HG02970 (cell line): ENCODE data around the gene ARHGEF18.
A peak's percentile ranks its signal among the peaks of the same experiment; 100 is the strongest.

Experiments used
- ATAC-seq: cut with Tn5 transposase; IDR thresholded peaks from one replicate; pipeline ENCODE4 v1.9.1; 2021; ENCODE audit warnings: mild to moderate bottlenecking, moderate library complexity, moderate number of reproducible peaks; ENCODE audit not compliant: unreplicated experiment, low FRiP score

The ARHGEF18 gene

DNA sequence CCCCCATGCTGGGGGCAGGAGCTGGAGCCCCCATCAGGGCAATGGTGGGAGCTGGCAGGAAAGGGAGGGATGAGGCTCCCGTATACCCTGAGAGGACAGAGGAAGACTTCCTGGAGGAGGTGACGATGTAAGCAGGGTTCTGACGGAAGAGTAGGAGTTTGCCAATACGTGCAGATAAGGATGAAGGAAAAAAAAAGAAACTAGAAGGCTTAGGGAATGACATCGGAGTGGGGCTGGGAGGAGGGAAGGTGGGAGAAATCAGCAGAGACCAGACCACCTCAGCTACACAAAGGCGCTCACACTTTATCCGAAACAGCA is 32.3 kb downstream of the ARHGEF18 start:
- no peak for ATAC-seq

DNA sequence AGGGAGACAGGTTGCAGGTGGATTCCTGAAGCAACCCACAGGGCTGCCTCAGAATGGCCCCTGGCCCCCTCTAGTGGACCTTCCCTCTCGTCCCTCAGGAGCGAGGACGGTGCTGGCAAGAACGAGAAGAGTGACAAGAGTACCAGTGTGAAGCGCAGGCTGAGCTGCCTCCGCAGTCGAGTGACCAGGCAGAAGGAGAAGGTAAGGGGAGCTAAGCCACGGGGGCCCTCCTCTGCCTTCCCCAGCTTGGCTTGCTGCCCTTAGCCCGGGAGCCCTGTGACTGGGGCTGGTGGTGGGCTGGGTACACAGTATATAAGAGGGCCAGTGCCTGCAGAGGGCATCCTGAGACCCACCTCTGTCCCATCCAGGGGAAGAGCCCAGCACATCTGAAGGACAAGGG is 34.0 kb downstream of the ARHGEF18 start:
- no peak for ATAC-seq

DNA sequence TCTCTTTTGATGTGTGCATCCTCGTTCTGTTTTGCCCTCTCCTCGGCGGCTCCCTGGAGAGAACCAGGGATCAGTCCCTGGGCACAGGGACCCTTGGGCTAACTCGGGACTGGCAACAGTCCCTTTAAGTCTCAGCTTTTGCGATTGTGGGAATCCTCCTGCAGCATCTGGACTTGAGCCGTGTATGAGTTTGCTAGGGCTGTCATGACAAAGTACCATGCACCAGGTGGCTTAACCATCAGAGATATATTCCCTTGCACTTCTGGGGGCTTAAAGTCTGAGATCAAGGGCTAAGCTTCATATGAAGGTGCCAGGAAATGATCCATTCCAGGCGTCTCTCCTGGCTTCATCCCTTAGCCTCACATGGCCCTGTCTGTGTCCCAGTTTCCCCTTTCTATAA is 34.5 kb downstream of the ARHGEF18 start:
- ATAC-seq = no peak

DNA sequence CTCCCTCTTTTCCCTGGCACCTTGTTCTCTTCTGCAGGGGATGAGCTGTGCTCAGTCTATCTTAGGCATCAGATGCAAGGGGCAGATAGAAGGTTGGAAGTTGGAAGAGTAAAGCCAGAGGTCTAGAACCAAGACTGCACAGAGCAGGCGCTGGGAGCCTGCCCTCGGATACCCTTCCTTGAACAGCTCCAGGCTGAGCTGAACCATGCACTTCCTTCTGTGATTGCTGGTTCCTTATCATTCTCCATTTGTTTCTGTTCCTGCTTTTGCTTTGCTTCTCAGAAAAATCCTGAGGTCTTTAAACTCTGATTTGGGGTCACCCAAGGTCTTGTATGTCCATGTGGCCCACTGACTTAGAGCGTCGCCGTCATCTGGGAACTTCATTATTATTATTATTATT is 36.3 kb downstream of the ARHGEF18 start:
- no peak for ATAC-seq

DNA sequence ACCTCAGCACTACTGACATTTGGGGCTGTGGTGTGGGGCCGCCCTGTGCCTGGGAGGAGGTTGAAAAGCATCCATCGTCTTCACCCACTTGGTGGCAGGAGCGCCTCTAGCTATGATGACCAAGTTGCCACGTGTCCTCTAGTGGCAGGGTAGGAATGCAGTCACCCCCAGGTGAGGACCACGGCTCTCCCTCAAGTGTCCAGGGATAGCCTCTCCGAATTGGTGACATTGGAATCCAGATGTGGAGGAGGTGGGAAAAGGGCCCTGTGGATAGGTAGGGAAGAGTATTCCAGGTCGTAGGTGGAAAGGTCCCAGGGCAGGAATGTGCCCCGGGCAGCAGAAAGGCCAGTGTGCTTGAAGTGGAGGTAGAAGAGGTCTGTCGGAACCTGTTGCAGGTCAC is 37.6 kb downstream of the ARHGEF18 start:
- no peak for ATAC-seq

DNA sequence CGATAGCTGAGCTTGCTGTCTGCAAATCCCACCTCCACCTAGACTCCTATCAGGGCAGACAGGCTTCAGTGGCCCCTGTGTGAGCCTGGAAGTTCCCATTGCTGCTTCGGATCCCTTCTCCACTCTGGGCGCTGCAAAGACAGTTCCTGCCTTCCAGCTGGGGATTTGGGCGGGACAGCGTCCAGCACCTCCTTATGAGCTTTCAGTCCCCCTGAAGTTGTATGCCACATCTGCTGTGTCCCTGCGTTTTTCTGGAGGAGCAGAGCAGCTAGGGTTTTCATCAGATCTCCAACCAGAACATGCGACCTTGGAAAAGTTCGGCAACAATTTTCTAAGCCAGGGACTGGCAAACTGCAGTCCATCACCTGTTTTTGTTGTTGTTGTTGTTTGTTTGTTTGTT is 38.0 kb downstream of the ARHGEF18 start:
- ATAC-seq = no peak

DNA sequence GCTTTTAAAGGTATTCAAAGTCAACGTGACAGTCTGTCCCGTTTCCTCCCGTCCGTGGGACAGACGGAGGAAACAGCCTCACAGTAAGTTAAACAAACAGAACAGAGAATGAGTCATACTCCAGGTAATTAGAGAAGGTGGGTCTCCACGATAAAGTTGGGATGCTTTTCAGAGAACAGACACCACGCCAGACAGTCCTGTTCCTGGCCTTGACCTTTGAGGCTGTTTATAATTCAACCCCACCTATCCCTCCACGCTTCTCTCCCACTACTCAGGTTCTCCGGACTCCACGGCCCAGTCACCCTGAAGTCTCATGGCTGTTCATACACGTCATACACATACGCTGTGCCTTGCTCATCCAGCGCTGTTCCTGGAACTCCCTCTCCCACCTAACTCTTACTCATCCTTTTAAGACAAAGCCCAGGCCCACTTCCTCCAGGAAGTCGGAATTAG is 42.5 kb downstream of the ARHGEF18 start:
- ATAC-seq = no peak

DNA sequence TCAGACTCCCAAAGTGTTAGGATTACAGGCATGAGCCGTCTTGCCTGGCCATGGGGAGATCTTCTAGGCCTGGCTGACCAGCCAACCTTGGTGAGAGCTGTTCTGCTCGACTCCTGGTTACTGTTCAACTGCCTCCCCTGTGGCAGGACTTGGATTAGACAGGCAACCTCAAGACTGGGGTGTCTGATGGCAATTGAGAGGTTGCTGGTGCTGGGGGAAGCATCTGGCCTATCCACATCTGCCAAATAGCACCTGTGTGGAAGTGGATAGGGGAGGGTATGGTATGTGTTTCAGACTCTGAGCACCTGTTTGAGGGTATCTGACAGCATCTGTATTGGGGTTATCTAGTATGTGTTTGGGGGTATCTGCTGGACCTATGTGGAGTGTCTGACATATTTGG is 44.7 kb downstream of the ARHGEF18 start:
- no peak for ATAC-seq

DNA sequence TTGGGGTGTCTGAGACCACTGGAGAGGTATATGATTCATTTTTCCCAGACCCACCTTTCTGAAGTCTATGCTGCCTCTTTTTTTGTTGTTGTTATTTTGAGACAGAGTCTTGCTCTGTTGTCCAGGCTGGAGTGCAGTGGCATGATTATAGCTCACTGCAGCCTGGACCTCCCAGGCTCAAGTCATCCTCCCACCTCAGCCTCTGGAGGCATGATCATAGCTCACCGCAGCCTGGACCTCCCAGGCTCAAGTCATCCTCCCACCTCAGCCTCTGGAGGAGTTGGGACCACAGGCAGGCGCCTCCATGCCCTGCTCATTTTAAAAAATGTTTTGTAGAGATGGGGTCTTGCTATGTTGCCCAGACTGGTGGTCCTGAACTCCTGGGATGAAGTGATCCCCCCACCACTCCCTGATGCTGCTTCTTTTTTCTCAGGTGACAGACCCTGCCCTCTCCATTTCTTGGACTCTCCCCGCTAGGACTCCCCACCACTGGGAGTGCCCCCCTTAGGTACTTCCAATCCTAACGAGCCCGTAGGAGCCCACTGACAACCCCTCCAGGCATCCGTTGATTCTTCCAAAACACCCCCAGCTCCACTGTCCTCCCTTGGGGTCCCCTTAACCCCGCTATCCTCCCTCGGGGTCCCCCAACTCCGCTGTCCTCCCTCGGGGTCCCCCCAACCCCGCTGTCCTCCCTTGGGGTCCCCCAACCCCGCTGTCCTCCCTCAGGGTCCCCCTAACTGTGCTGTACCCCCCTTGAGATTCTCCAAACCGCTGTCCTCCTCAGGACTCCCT is 45.4 kb downstream of the ARHGEF18 start:
- no peak for ATAC-seq

DNA sequence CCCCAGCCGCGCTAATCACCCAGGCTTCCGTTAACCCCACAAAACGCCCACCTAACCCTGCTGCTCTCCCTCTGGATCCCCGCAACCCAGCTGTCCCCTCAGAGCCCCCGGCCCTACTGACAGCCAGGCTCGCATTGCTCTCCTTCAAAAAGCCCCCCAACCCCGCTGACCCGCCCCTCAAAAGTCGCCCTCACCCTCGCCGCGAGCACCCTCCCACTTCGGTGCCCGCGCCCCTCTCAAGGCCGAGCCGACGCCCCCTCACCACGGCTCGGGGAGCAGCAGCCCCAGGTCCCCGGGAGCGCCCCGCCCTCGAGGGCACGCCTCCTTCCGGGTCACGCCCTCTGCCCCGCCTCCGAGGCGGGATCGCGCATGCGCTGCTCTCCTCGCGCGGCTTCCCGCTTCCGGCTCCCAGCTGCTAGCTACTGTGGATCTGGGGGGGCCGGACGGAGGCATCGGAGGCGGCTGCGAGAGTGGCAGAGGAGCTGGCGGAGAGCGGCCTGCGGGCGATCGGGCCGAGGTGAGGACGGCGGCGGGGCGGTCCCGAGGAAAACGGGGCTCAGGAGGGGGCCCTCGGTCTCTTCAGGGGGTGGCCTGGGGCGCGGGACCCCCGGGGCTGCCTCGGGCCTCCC is 46.1 kb downstream of the ARHGEF18 start:
- peak; percentile 73 for ATAC-seq

DNA sequence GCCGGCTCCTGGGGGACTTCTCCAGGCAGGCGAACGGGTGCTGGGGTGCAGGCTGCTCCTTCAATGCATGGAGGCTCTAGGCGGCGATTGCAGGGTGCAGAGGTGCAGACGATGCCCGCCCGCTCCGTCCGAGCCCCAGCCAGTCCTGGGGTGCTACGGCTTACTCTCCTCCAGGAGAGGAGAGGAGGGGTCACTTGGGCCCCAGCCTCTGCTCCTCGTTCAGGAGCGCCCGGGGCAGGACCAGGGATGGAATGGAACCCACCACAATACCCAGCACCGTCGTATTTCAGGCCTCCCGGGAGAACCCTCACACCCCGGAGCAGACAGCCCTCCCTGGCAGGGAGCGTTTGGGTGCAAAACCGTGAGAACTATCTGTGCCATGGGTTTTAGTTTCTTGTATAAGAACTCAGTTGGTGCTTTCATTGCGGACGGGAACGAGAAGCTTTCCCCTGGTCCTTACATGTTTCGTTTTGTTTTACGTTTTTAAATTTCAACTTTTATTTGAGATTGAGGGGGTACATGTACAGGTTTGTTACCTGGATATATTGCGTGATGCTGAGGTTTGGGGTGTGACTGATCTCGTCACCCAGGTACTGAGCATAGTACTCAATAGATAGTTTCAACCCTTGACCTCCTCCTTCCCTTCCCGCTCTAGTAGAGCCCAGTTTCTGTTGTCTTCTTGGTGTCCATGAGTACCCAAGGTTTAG is 46.8 kb downstream of the ARHGEF18 start:
- peak; percentile 21 for ATAC-seq

DNA sequence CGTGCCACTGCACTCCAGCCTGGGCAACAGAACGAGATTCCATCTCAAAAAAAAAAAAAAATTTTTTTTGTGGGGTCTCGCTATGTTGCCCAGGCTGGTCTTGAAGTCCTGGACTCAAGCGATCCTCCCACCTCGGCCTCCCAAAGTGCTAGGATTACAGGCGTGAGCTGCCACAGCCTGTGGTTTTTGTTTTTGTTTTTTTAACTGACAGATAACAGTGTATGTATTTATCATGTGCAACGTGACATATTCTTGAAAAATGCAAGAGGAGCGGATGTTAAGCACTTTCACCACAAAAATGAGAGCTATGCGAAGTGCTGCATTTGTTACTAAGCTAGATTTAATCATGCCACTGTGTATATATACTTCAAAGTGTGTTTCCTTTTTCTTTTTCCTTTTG is 49.0 kb downstream of the ARHGEF18 start:
- ATAC-seq = no peak
